NB4 (cell line): ENCODE measurements around the gene ERICH6.

ENCODE experiments used
- DNase-seq: peaks from one replicate; pipeline ENCODE4 v3.0.0; 2010; ENCODE audit warnings: low read depth
- H3K4me3 ChIP-seq: one replicate; pipeline ENCODE4 v1.5.1; 2011; ENCODE audit warnings: mild to moderate bottlenecking, low read depth, low read length, moderate library complexity
- MYC ChIP-seq: IDR thresholded peaks from 2 replicates; pipeline ENCODE4 v1.6.1; 2011; ENCODE audit warnings: low read depth, low read length
- POLR2A ChIP-seq: IDR thresholded peaks from 2 replicates; pipeline ENCODE4 v1.6.1; 2011; ENCODE audit warnings: mild to moderate bottlenecking; ENCODE audit not compliant: insufficient read length; ENCODE audit errors: extremely low read depth
- TF ChIP-seq, protein P1 (sequence below): IDR thresholded peaks from 2 replicates; pipeline ENCODE4 v1.6.1; 2011; ENCODE audit warnings: low read depth, low read length
- TF ChIP-seq, protein P2 (sequence below): IDR thresholded peaks from one replicate; pipeline ENCODE4 v1.5.1; 2012; ENCODE audit warnings: low read depth, low read length

Gene ERICH6

DNA sequence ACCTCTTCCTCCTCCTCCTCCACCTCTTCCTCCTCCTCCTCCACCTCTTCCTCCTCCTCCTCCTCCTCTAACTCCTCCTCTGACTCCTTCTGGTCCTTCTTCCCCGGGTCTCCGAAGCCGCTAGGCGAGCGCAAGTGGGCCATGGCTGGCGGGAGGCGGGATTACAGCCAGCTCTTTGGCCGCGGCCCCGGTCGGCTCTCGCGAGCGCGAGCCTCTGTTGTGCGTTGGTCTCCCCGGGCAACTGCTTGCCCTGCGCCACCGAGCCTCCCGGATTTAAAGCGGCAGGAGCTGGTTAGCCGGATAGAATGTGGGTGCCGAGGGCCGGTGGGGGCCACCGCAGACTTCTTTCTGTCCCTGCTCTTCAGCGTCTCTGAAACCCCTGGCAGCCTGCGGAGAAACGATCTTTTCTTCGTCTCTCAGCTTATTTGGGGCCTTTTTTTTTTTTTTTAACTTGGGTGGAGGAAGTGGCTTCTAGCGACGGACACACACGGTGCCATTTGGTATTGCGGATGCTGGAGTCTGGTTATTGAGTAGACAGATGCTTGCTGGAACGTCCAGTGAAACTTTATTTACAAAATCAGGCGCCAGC, at the start of gene ERICH6:
ERICH6 (minus strand) TSS at position 165 of the 589 bp plus-strand sequence; CDS start at position 143, 22 bp downstream.
- TF ChIP-seq, protein P1, sequence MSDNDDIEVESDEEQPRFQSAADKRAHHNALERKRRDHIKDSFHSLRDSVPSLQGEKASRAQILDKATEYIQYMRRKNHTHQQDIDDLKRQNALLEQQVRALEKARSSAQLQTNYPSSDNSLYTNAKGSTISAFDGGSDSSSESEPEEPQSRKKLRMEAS = 0 out of 2 replicates have a peak, but pooled peaks have one; percentile 9
- peak; percentile 38 for TF ChIP-seq POLR2A
- TF ChIP-seq MYC = no peak
- TF ChIP-seq, protein P2, sequence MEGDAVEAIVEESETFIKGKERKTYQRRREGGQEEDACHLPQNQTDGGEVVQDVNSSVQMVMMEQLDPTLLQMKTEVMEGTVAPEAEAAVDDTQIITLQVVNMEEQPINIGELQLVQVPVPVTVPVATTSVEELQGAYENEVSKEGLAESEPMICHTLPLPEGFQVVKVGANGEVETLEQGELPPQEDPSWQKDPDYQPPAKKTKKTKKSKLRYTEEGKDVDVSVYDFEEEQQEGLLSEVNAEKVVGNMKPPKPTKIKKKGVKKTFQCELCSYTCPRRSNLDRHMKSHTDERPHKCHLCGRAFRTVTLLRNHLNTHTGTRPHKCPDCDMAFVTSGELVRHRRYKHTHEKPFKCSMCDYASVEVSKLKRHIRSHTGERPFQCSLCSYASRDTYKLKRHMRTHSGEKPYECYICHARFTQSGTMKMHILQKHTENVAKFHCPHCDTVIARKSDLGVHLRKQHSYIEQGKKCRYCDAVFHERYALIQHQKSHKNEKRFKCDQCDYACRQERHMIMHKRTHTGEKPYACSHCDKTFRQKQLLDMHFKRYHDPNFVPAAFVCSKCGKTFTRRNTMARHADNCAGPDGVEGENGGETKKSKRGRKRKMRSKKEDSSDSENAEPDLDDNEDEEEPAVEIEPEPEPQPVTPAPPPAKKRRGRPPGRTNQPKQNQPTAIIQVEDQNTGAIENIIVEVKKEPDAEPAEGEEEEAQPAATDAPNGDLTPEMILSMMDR = no peak
- peak within 1 kb of the TSS; percentile 60 for H3K4me3 ChIP-seq
- peak; percentile 86 for DNase-seq

DNA sequence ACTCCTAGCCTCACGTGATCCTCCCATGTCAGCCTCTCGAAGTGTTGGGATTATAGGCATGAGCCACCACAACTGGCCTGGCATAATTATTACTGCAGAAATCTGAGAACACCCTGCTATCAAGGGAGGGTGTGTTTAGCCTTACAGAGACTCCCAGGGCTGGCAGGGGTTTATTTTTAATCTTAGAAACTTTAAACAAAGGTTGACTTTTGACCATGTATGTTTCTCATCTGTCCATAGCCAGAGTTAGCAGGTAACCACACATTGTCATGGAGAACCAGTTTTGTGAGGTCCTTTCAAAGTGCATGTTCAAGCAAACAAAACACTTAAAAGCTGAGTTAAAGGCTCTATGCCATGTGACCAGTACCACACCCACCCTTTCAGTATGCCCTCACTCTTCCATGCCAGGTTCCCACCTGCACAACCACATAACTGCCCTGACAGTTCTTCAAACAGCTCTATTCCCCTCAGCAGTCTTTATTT, 48.1 kb upstream of the ERICH6 start:
- TF ChIP-seq MYC (no peak), POLR2A (no peak)
- TF ChIP-seq, protein P1 = no peak
- TF ChIP-seq, protein P2 = no peak
- DNase-seq = no peak
- no peak overlapping the region for H3K4me3 ChIP-seq

DNA sequence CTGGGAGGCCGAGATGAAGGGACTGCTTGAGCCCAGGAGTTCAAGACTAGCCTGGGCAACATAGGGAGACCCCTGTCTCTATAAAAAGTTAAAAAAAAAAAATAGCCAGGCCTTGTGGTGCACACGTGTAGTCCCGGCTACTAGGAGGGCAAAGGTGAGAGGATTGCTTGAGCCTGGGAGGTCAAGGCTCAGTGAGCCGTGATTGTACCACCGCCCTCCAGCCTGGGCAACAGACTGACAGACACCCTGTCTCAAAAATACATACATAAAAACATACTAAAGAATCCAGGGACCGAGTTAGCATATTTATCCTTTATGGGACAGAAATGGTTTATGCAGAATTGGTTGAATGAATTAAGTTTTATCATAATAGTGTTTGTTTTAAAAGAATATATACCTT, 45.5 kb upstream of the ERICH6 start:
- no peak for DNase-seq
- TF ChIP-seq MYC (no peak), POLR2A (no peak)
- TF ChIP-seq, protein P2 = no peak
- TF ChIP-seq, protein P1 = no peak
- H3K4me3 ChIP-seq = no peak overlapping the region

DNA sequence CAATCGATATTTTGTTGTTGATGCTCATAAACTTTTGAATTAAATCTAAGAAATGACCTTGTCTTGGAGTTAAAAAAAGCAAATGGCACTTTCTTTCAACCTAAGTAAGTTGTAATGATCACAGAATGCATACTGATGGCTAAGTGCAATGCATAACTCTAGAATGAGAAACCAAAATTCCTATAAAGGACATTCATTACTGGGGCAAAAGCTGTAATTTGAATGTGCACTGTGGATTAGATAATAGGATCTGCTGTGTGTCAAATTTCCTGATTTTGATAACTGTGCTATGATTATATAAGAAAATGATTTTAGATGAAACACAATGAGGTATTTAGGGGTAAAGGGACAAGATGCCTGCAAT, 44.9 kb upstream of the ERICH6 start:
- no peak overlapping the region for H3K4me3 ChIP-seq
- no peak for DNase-seq
- TF ChIP-seq, protein P2 = no peak
- no peak for TF ChIP-seq POLR2A
- no peak for TF ChIP-seq MYC
- TF ChIP-seq, protein P1 = no peak

DNA sequence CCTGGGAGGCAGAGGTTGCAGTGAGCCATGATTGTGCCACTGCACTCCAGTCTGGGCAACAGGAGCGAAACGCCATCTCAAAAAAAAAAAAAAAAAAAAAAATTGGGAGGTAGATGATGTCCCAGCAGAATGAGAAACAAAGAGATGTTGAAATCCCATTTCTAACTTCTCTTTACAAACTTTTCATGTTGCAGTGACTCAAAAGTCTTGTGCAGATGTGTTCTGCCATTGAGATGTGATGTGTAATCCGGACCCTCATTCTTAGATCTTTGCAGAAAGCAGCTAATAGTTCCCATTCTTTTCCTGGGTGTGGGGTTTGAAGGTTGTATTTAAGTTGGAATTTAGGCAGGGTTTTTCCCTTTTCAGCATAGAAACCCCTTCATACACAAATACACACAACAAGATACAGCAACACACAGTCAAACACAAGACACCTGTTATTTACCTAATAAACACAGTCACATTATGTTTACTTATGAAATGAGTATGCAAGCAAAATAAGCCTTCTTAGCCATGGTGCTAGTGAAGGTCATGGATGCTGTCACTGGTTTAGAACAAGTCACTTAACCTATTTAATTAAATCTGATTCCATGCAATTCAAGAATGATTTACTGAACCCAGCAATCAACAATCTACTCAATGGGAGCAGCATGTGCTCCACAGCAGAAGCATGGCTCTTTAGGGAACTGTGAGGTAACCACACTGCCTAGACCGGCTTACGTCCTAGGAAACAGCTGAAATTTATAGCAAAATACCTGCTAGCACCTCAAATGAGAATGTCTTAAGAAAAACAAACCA, 44.4 kb upstream of the ERICH6 start:
- H3K4me3 ChIP-seq = no peak overlapping the region
- TF ChIP-seq MYC = no peak
- TF ChIP-seq, protein P2 = no peak
- TF ChIP-seq, protein P1 = peak; percentile 22; the same call in 1 of the 2 replicates
- TF ChIP-seq POLR2A = no peak
- no peak for DNase-seq
